Measurements from ENCODE around the gene PLEKHG1.

The PLEKHG1 gene

GRCh38 chr6:150637266-150637665 is 37.6 kb downstream of the PLEKHG1 start:
- in situ Hi-C loops (cut with MboI; ENCODE audit: low sequenced_read_pairs), result no loop called here

DNA sequence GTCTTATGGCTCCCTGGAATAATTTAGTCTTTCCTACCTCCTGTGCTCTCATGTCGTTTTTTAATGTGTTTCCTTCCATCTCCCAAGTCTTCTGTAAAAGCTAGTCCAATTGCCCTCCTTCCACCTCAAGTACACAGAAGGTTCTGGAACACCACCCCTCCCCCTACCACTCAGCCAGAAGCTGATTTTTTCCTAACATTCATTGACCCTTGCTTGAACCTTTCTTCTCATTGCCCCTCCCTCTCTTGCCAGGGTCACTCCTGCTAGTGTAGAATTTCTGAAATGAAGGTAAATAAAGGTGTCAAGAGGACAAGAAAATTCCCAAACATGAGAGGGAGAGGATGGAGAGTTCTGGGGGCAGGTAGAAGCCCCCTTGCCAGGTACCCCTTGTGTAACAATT is 38.6 kb downstream of the PLEKHG1 start:
- in situ Hi-C loops (cut with MboI; ENCODE audit: low sequenced_read_pairs), result no loop called here

DNA sequence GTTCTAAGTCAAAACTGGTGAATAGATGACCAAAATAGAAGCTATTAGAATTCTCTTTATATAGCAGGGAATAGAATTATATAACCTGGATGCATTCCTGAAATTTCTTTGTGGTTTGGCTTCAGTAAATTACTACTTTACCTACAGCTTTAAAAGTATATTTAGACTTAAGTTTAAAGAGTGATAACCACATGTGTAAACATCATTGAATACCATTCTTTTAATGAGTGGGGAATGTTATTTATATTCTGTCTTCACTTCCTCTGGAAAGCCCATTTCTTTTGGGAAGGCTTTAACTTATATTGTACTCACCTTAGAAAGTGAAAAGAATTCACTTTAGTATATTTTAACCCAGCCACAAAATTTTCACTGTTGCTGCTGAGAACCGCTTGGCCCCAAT is 39.1 kb downstream of the PLEKHG1 start:
- in situ Hi-C loops (cut with MboI; ENCODE audit: low sequenced_read_pairs), result no loop called here

- in situ Hi-C loops (cut with MboI; ENCODE audit: low sequenced_read_pairs), result no loop called here
Observed at GRCh38 chr6:150639823-150640331, 40.2 kb downstream of the PLEKHG1 start.

GRCh38 chr6:150640556-150641209 is 41.0 kb downstream of the PLEKHG1 start:
- in situ Hi-C loops (cut with MboI; ENCODE audit: low sequenced_read_pairs), result no loop called here

DNA sequence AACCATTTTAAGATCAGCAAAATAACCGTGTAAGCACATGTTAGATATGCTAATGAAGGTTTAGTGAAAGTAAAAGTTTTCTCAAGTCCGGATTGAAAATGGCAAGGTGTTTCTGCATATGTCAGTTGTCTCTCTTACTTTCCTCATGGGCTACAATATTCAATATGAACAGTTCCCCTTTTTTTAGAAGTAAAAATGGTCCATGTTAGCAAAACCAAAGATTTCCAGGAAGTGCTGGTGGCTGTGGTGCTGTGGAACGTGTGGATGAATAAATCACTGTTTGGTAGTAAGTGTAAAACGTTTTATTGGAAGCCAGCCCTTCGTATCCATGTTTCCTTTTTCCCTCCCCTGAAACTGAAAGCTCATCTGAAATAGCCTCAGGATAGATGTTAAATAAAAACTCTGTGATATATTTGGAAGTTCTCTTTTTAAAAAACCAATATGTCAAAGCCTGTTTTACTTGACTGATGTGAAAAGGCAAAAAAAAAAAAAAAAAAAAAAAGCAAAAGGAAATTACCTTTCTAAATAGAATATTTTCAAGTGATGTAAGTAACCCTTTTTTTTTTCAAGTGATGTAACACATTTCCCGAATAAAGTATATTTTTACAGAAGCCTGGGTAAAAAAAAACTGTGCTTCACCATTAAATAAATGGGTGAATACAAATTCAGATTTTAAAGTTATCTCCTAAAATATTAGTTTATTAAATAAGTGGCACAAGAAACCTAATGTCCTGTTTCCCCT is 41.9 kb downstream of the PLEKHG1 start:
- in situ Hi-C loops (cut with MboI; ENCODE audit: low sequenced_read_pairs), result no loop called here

GRCh38 chr6:150646228-150646627 is 46.5 kb downstream of the PLEKHG1 start:
- in situ Hi-C loops (cut with MboI; ENCODE audit: low sequenced_read_pairs), result no loop called here

- in situ Hi-C loops (cut with MboI; ENCODE audit: low sequenced_read_pairs), result no loop called here
Observed at GRCh38 chr6:150647051-150647450, 47.4 kb downstream of the PLEKHG1 start.

All from HL-60/S4 treated with phorbol 12-myristate 13-acetate at 8.2 ng/mL for 4 days and 3 days (cell line).